ENCODE data around the gene SLC12A3.
A peak's percentile ranks its signal among the peaks of the same experiment; 100 is the strongest.
"Not testable (repeated sequence)": the region's sequence is repeated elsewhere in the genome, so short reads cannot be mapped to it uniquely, and the experiment has no call there.

Gene SLC12A3

GRCh38 chr16:56929639-56930038, 64.6 kb downstream of the SLC12A3 start:
- no peak for DNase-seq

GRCh38 chr16:56930486-56931270, 65.7 kb downstream of the SLC12A3 start:
- no peak for DNase-seq

GRCh38 chr16:56931271-56931891, 66.4 kb downstream of the SLC12A3 start:
- DNase-seq: no peak

GRCh38 chr16:56931892-56932720, 67.1 kb downstream of the SLC12A3 start, which contains the start of gene HERPUD1:
Gene HERPUD1 (plus strand): TSS chr16:56932142. CDS start chr16:56932245, 103 bp downstream.
- DNase-seq: peak; percentile 99

- peak; percentile 21 for DNase-seq
These were observed 68.0 kb downstream of the SLC12A3 start for GRCh38 chr16:56932721-56933619.

GRCh38 chr16:56933828-56934598, 69.0 kb downstream of the SLC12A3 start:
- DNase-seq: no peak

- not testable (repeated sequence) for DNase-seq
These were observed 69.7 kb downstream of the SLC12A3 start for GRCh38 chr16:56934599-56935145.

GRCh38 chr16:56935201-56935600, 70.2 kb downstream of the SLC12A3 start:
- no peak for DNase-seq

- no peak for DNase-seq
These were observed 71.5 kb downstream of the SLC12A3 start for GRCh38 chr16:56936491-56936890.

- DNase-seq: no peak
These were observed 71.9 kb downstream of the SLC12A3 start for GRCh38 chr16:56936950-56937349.

- DNase-seq: peak; percentile 41
These were observed 73.9 kb downstream of the SLC12A3 start for GRCh38 chr16:56938664-56939513.

- no peak for DNase-seq
These were observed 74.8 kb downstream of the SLC12A3 start for GRCh38 chr16:56939801-56940200.

GRCh38 chr16:56941092-56941491, 76.1 kb downstream of the SLC12A3 start:
- DNase-seq: no peak

GRCh38 chr16:56941856-56942331, 76.9 kb downstream of the SLC12A3 start:
- DNase-seq: no peak

GRCh38 chr16:56943761-56944375, 78.9 kb downstream of the SLC12A3 start:
- DNase-seq: no peak

- DNase-seq: no peak
These were observed 80.2 kb downstream of the SLC12A3 start for GRCh38 chr16:56944954-56945839.

- DNase-seq: no peak
These were observed 81.0 kb downstream of the SLC12A3 start for GRCh38 chr16:56945847-56946527.

Data from central memory CD4-positive, alpha-beta T cell (primary cell).